Neural cell (in vitro differentiated cells): ENCODE data around the gene USP13.

Experiments
- CTCF ChIP-seq: fragments of 450-650 bp; IDR thresholded peaks from 2 replicates; pipeline ENCODE4 v1.5.1; 2014; ENCODE audit warnings: antibody characterized with exemption, mild to moderate bottlenecking, moderate library complexity; ENCODE audit not compliant: poor library complexity, severe bottlenecking
- EP300 ChIP-seq: fragments of 450-650 bp; conservative IDR thresholded peaks from 2 replicates; pipeline ENCODE4 v1.6.1; 2014; ENCODE audit warnings: antibody characterized with exemption, mild to moderate bottlenecking, moderate library complexity; ENCODE audit not compliant: poor library complexity, severe bottlenecking
- EZH2 ChIP-seq: fragments of 200-600, 300-800 bp; shearing (Covaris generic), sonication (generic); IDR thresholded peaks from 2 replicates; pipeline ENCODE4 v1.6.1; 2014; ENCODE audit warnings: antibody characterized with exemption, low read length, borderline replicate concordance, mild to moderate bottlenecking; ENCODE audit not compliant: insufficient read depth, poor library complexity, severe bottlenecking
- MXI1 ChIP-seq: fragments of 450-650 bp; conservative IDR thresholded peaks from 2 replicates; pipeline ENCODE4 v1.6.1; 2014; ENCODE audit warnings: antibody characterized with exemption, mild to moderate bottlenecking; ENCODE audit not compliant: poor library complexity, severe bottlenecking
- POLR2AphosphoS5 ChIP-seq: IDR thresholded peaks from 2 replicates; pipeline ENCODE4 v1.6.1; 2012
- RAD21 ChIP-seq: fragments of 450-650 bp; conservative IDR thresholded peaks from 2 replicates; pipeline ENCODE4 v1.6.1; 2014; ENCODE audit warnings: antibody characterized with exemption, mild to moderate bottlenecking, moderate library complexity
- REST ChIP-seq: IDR thresholded peaks from 2 replicates; pipeline ENCODE4 v1.6.1; 2012; ENCODE audit warnings: borderline replicate concordance
- SMC3 ChIP-seq: fragments of 450-650 bp; conservative IDR thresholded peaks from 2 replicates; pipeline ENCODE4 v1.6.1; 2014; ENCODE audit warnings: antibody characterized with exemption, mild to moderate bottlenecking, moderate library complexity; ENCODE audit not compliant: poor library complexity

GRCh38 chr3:179829401-179829800, 176.6 kb downstream of the USP13 start:
- TF ChIP-seq POLR2AphosphoS5: no peak
- TF ChIP-seq MXI1: no peak
- no peak for TF ChIP-seq CTCF
- no peak for TF ChIP-seq REST
- no peak for TF ChIP-seq RAD21
- no peak for TF ChIP-seq EP300
- no peak for TF ChIP-seq EZH2
- no peak for TF ChIP-seq SMC3
